Aorta (tissue), 5 donors: ENCODE measurements around the gene PTGIS. TPM values are rescaled to one million over a fixed set of nuclear protein-coding genes. Genes with fewer than 3 reads are reported as not detected.

Experiments used
- ATAC-seq: fragments of 200-7000 bp; cut with Tn5 transposase; one replicate; pipeline ENCODE4 v1.9.1; 2022; ENCODE audit warnings: moderate library complexity; ENCODE audit not compliant: low FRiP score
- DNase-seq, 2 donors: peaks; one replicate each; pipeline ENCODE4 v3.0.0-alpha.2; 2020
- H3K27ac ChIP-seq, 2 donors: one replicate each; pipeline ENCODE4 v1.5.1; 2013; ENCODE audit warnings: low read length in 2 of 2, mild to moderate bottlenecking in 2 of 2, moderate library complexity in 2 of 2, control low read depth in 1 of 2, inconsistent platforms in 1 of 2, low read depth in 1 of 2
- H3K27me3 ChIP-seq, 2 donors: one replicate each; pipeline ENCODE4 v1.6.1; 2013; ENCODE audit warnings: control low read depth in 1 of 2, low read length in 1 of 2, mild to moderate bottlenecking in 1 of 2, moderate library complexity in 1 of 2; ENCODE audit not compliant: insufficient read depth in 2 of 2, control insufficient read depth in 1 of 2
- H3K36me3 ChIP-seq, 2 donors: one replicate each; pipeline ENCODE4 v1.6.1; 2013; ENCODE audit warnings: control low read depth in 1 of 2, low read length in 1 of 2, mild to moderate bottlenecking in 1 of 2; ENCODE audit not compliant: insufficient read depth in 2 of 2, control insufficient read depth in 1 of 2
- H3K4me1 ChIP-seq, 2 donors: one replicate each; pipeline ENCODE4 v1.6.1; 2013; ENCODE audit warnings: low read length in 2 of 2, control low read depth in 1 of 2, mild to moderate bottlenecking in 1 of 2, moderate library complexity in 1 of 2; ENCODE audit not compliant: insufficient read depth in 2 of 2, control insufficient read depth in 1 of 2
- H3K4me3 ChIP-seq, 2 donors: one replicate each; pipeline ENCODE4 v1.5.1; 2013; ENCODE audit warnings: low read length in 2 of 2, control low read depth in 1 of 2, mild to moderate bottlenecking in 1 of 2
- H3K9me3 ChIP-seq: one replicate; pipeline ENCODE4 v1.6.1; 2013; ENCODE audit warnings: mild to moderate bottlenecking, low read length; ENCODE audit not compliant: control insufficient read depth
- WGBS, 2 donors: extraction: QIAGEN DNeasy Blood & Tissue Kit; methylation state at CpG; one replicate each; pipeline ENCODE4 v1.1.7; 2013; 5-methylcytosine and 5-hydroxymethylcytosine counted together
- intact Hi-C, 2 donors: fragments of 100-400 bp; cut with DNase I; formaldehyde crosslinking; loops; one replicate each; pipeline versions ENCODE4 v1.14.2 to v1.15.0; 2022
- polyA plus RNA-seq, 2 donors: library from polyadenylated mRNA; stranded (reverse); fragments of 200-250 nt; gene quantifications; one replicate each; pipeline ENCODE4 v1.2.3, GENCODE V29; 2013
- total RNA-seq, 2 donors: library from RNA; stranded (reverse); fragmentation: NEBNext Ultra II Directional; extraction: Animal tissue kit (Norgen Biotek cat#: 25700); gene quantifications; one replicate each; pipeline ENCODE4 v1.2.1, GENCODE V29; 2021
- donor health status: healthy with polysubstance abuse.
- donor health status: Bipolar disorder and iron deficiency.
- donor health status: DM: no; HTN: no; CAD: no.
- donor health status: DM: no; HTN: no; CAD: no.
- donor health status: DM: yes; HTN: yes; CAD: no.

Gene PTGIS
- total and polyA plus RNA-seq, 4 donors, result 53.6 to 637 (median 233) TPM

GRCh38 chr20:49573900-49574416, 6.0 kb upstream of the PTGIS start:
- Histone ChIP-seq H3K27ac (peak overlapping the region in 1 of 2 donors; percentile 1), H3K4me3 (no peak overlapping the region), H3K27me3 (no peaks in the 10 kb centered on the region), H3K4me1 (peaks cover 0 to 2% of the 10 kb centered on the region in 2 donors), H3K9me3 (no peaks in the 10 kb centered on the region), H3K36me3 (no peaks in the 10 kb centered on the region)
- intact Hi-C loops, result no loop called here
- ATAC-seq (peak; percentile 39), DNase-seq (peak in 1 of 2 donors; percentile 74)
- 61 to 66% methylated on average over 8 of the region's 8 CpGs for WGBS, 2 donors

GRCh38 chr20:49572857-49573256, 4.9 kb upstream of the PTGIS start:
- no peak for ATAC-seq
- Histone ChIP-seq H3K27ac (peak overlapping the region; percentile 80 to 95), H3K4me1 (peaks cover 0 to 2% of the 10 kb centered on the region in 2 donors), H3K27me3 (no peaks in the 10 kb centered on the region), H3K9me3 (no peaks in the 10 kb centered on the region), H3K4me3 (no peak overlapping the region), H3K36me3 (no peaks in the 10 kb centered on the region)
- DNase-seq, result no peak
- WGBS, 2 donors, result 1 to 8% methylated on average over 6 of the region's 6 CpGs
- intact Hi-C loops, result no loop called here

- peaks cover 0 to 2% of the 10 kb centered on the region in 2 donors for H3K4me1 ChIP-seq
- H3K4me3 ChIP-seq, result no peak overlapping the region
- intact Hi-C loops, result no loop called here
- no peaks in the 10 kb centered on the region for H3K27me3 ChIP-seq
- no peaks in the 10 kb centered on the region for H3K36me3 ChIP-seq
- no peaks in the 10 kb centered on the region for H3K9me3 ChIP-seq
- peak overlapping the region; percentile 53 to 93 for H3K27ac ChIP-seq
- no peak for DNase-seq
- ATAC-seq, result no peak
- 20 to 24% methylated on average over 2 of the region's 2 CpGs for WGBS, 2 donors
These were observed 3.6 kb upstream of the PTGIS start for GRCh38 chr20:49571553-49571835.

- H3K27me3 ChIP-seq, result no peaks in the 10 kb centered on the region
- peak overlapping the region; percentile 53 to 93 for H3K27ac ChIP-seq
- H3K4me1 ChIP-seq, result peaks cover 0 to 2% of the 10 kb centered on the region in 2 donors
- no peaks in the 10 kb centered on the region for H3K36me3 ChIP-seq
- H3K9me3 ChIP-seq, result no peaks in the 10 kb centered on the region
- intact Hi-C loops, result no loop called here
- H3K4me3 ChIP-seq, result no peak overlapping the region
- WGBS, 2 donors, result 41 to 44% methylated on average over 11 of the region's 11 CpGs
- DNase-seq (no peak), ATAC-seq (no peak)
These were observed 3.1 kb upstream of the PTGIS start for GRCh38 chr20:49570828-49571552.

GRCh38 chr20:49570161-49570827, 2.4 kb upstream of the PTGIS start:
- DNase-seq (no peak), ATAC-seq (no peak)
- 88 to 90% methylated on average over 7 of the region's 7 CpGs for WGBS, 2 donors
- peak overlapping the region; percentile 53 to 93 for H3K27ac ChIP-seq
- intact Hi-C loops, result no loop called here
- H3K36me3 ChIP-seq, result no peaks in the 10 kb centered on the region
- H3K4me1 ChIP-seq, result peaks cover 0 to 2% of the 10 kb centered on the region in 2 donors
- no peaks in the 10 kb centered on the region for H3K27me3 ChIP-seq
- no peaks in the 10 kb centered on the region for H3K9me3 ChIP-seq
- H3K4me3 ChIP-seq, result no peak overlapping the region

- Histone ChIP-seq H3K4me3 (no peak overlapping the region), H3K27me3 (no peaks in the 10 kb centered on the region), H3K36me3 (no peaks in the 10 kb centered on the region), H3K27ac (peak overlapping the region; percentile 7 to 93), H3K4me1 (peaks cover 0 to 2% of the 10 kb centered on the region in 2 donors), H3K9me3 (no peaks in the 10 kb centered on the region)
- ATAC-seq (no peak), DNase-seq (no peak)
- intact Hi-C loops, result no loop called here
- 50 to 54% methylated on average over 10 of the region's 10 CpGs for WGBS, 2 donors
These were observed 1.6 kb upstream of the PTGIS start for GRCh38 chr20:49569411-49570115.

GRCh38 chr20:49568278-49569151, 578 bp upstream of the PTGIS start:
- Histone ChIP-seq H3K4me1 (peaks cover 0 to 2% of the 10 kb centered on the region in 2 donors), H3K4me3 (peak overlapping the region; percentile 97 to 99), H3K36me3 (peaks cover 0 to 2% of the 10 kb centered on the region in 2 donors), H3K27me3 (no peaks in the 10 kb centered on the region), H3K9me3 (no peaks in the 10 kb centered on the region), H3K27ac (peak overlapping the region; percentile 89 to 93)
- 35 to 39% methylated on average over 18 of the region's 18 CpGs for WGBS, 2 donors
- ATAC-seq, result peak; percentile 6
- intact Hi-C loops, result no loop called here
- peak in 1 of 2 donors; percentile 56 for DNase-seq
